Measurements from ENCODE around the gene STRADA. TPM values are rescaled to one million over a fixed set of nuclear protein-coding genes. Genes with fewer than 3 reads are reported as not detected.

The STRADA gene
- total RNA-seq, 4 donors from 2014 or later, result 14.2 to 52.8 (median 40.4) TPM

- no peaks in the 10 kb centered on the region for H3K9me3 ChIP-seq
- H3K27ac ChIP-seq, result no peak overlapping the region
- H3K4me1 ChIP-seq, result no peaks in the 10 kb centered on the region
- no peak overlapping the region for H3K4me3 ChIP-seq
- no peak for DNase-seq
- TF ChIP-seq POLR2A (IDR thresholded peaks at IDR 0.05) (no peak), CTCF (IDR thresholded peaks at IDR 0.05) (no peak)
- no peaks in the 10 kb centered on the region for H3K27me3 ChIP-seq
- peaks cover 0 to 96% (median 0%) of the 10 kb centered on the region in 3 donors for H3K36me3 ChIP-seq
These were observed 11.6 kb upstream of the STRADA start for GRCh38 chr17:63753215-63753614.

GRCh38 chr17:63752707-63753106 lies 11.1 kb upstream of the STRADA start:
- TF ChIP-seq CTCF (IDR thresholded peaks at IDR 0.05) (no peak), POLR2A (IDR thresholded peaks at IDR 0.05) (no peak)
- DNase-seq, result no peak
- no peak overlapping the region for H3K27ac ChIP-seq
- H3K4me1 ChIP-seq, result no peaks in the 10 kb centered on the region
- H3K36me3 ChIP-seq, result peaks cover 0 to 96% (median 0%) of the 10 kb centered on the region in 3 donors
- H3K9me3 ChIP-seq, result no peaks in the 10 kb centered on the region
- no peak overlapping the region for H3K4me3 ChIP-seq
- H3K27me3 ChIP-seq, result no peaks in the 10 kb centered on the region

- no peak overlapping the region for H3K27ac ChIP-seq
- no peaks in the 10 kb centered on the region for H3K4me1 ChIP-seq
- peak in 1 of 3 donors; percentile 51 for DNase-seq
- TF ChIP-seq CTCF (IDR thresholded peaks at IDR 0.05) (no peak), POLR2A (IDR thresholded peaks at IDR 0.05) (no peak)
- no peak overlapping the region for H3K4me3 ChIP-seq
- no peaks in the 10 kb centered on the region for H3K27me3 ChIP-seq
- peaks cover 0 to 92% (median 0%) of the 10 kb centered on the region in 3 donors for H3K36me3 ChIP-seq
- H3K9me3 ChIP-seq, result no peaks in the 10 kb centered on the region
These were observed 10.2 kb upstream of the STRADA start for GRCh38 chr17:63751806-63752205.

GRCh38 chr17:63741143-63741407 lies 524 bp downstream of the STRADA start:
- TF ChIP-seq POLR2A (IDR thresholded peaks at IDR 0.05) (no peak), CTCF (IDR thresholded peaks at IDR 0.05) (no peak)
- peak overlapping the region; percentile 63 to 93 (median 80) for H3K4me3 ChIP-seq
- peaks cover 0 to 13% (median 3%) of the 10 kb centered on the region in 4 donors for H3K4me1 ChIP-seq

GRCh38 chr17:63740464-63741142 lies 996 bp downstream of the STRADA start:
- Histone ChIP-seq H3K27ac (peak overlapping the region; percentile 88 to 98 (median 94)), H3K36me3 (peaks cover 0 to 3% (median 0%) of the 10 kb centered on the region in 3 donors), H3K4me1 (peaks cover 0 to 13% (median 3%) of the 10 kb centered on the region in 4 donors), H3K4me3 (peak overlapping the region; percentile 63 to 93 (median 80)), H3K9me3 (no peaks in the 10 kb centered on the region), H3K27me3 (no peaks in the 10 kb centered on the region)
- TF ChIP-seq POLR2A (IDR thresholded peaks at IDR 0.05) (no peak), CTCF (IDR thresholded peaks at IDR 0.05) (no peak)
- no peak for DNase-seq

More at GRCh38 chr17:63741143-63741407, 524 bp downstream of the STRADA start:
- H3K27ac ChIP-seq, result peak overlapping the region; percentile 88 to 98 (median 94)
- H3K27me3 ChIP-seq, result no peaks in the 10 kb centered on the region
- H3K36me3 ChIP-seq, result peaks cover 0 to 8% (median 0%) of the 10 kb centered on the region in 3 donors
- peak in 1 of 3 donors; percentile 50 for DNase-seq
- no peaks in the 10 kb centered on the region for H3K9me3 ChIP-seq

Measured in Peyer's patch (tissue), 4 donors.